IMR-90 (cell line): Measurements from ENCODE around the gene MAP3K8. TPM values are rescaled to one million over a fixed set of nuclear protein-coding genes. Genes with fewer than 3 reads are reported as not detected.

Source experiments
- ATAC-seq: fragments of 200-7000 bp; cut with Tn5 transposase; 2 replicates; pipeline ENCODE4 v1.9.1; 2020; ENCODE audit warnings: low read depth, mild to moderate bottlenecking, moderate library complexity
- BruUV-seq: library from RNA; stranded (reverse); fragments of 400-500 nt; replicated peaks from 2 replicates; lab custom pipeline; 2021; lab: Mats Ljungman, UMichigan
- CTCF ChIA-PET: fragments of 300-600 bp; formaldehyde crosslinking; extraction: SDS; loops from one replicate; lab custom pipeline; 2021; ENCODE audit warnings: antibody characterized with exemption; lab: Yijun Ruan, JAX
- POLR2A ChIA-PET: fragments of 300-600 bp; sonication (Branson Sonifier 250); formaldehyde crosslinking; loops from one replicate; lab custom pipeline; 2022; ENCODE audit warnings: antibody characterized with exemption; ENCODE audit not compliant: unreplicated experiment; lab: Charles Lee
- DNase-seq: peaks from one replicate; pipeline ENCODE4 v3.0.0; 2013
- H2AFZ ChIP-seq: replicated peaks from 2 replicates; pipeline ENCODE3; 2013; ENCODE audit warnings: low read length, mild to moderate bottlenecking; ENCODE audit not compliant: poor library complexity
- H2AK5ac ChIP-seq: 2 replicates; pipeline ENCODE4 v1.6.1; 2013; ENCODE audit warnings: low read depth, low read length, inconsistent platforms
- H2AK9ac ChIP-seq: replicated peaks from 2 replicates; pipeline ENCODE3; 2013; ENCODE audit warnings: mild to moderate bottlenecking, low read depth, low read length, moderate library complexity; ENCODE audit not compliant: poor library complexity
- H2BK120ac ChIP-seq: 2 replicates; pipeline ENCODE4 v1.6.1; 2013; ENCODE audit warnings: low read depth, low read length, inconsistent platforms
- H2BK15ac ChIP-seq: 3 replicates; pipeline ENCODE4 v1.6.1; 2013; ENCODE audit warnings: low read depth, low read length, inconsistent platforms
- H2BK20ac ChIP-seq: 2 replicates; pipeline ENCODE4 v1.6.1; 2013; ENCODE audit warnings: low read depth, mild to moderate bottlenecking, inconsistent platforms, low read length, moderate library complexity
- H2BK5ac ChIP-seq: 2 replicates; pipeline ENCODE4 v1.6.1; 2013; ENCODE audit warnings: mild to moderate bottlenecking, low read depth, low read length, inconsistent platforms; ENCODE audit not compliant: poor library complexity, severe bottlenecking
- H3K14ac ChIP-seq: replicated peaks from 2 replicates; pipeline ENCODE4 v1.6.1; 2013; ENCODE audit warnings: low read depth, low read length, inconsistent platforms
- H3K18ac ChIP-seq: 2 replicates; pipeline ENCODE4 v1.6.1; 2013; ENCODE audit warnings: low read depth, low read length, control low read depth
- H3K23ac ChIP-seq: 2 replicates; pipeline ENCODE4 v1.6.1; 2013; ENCODE audit warnings: low read depth, low read length, inconsistent platforms
- H3K27ac ChIP-seq: 2 replicates; pipeline ENCODE4 v1.5.1; 2013; ENCODE audit warnings: mild to moderate bottlenecking, control low read depth, low read length; ENCODE audit not compliant: insufficient read depth
- H3K27me3 ChIP-seq: 2 replicates; pipeline ENCODE4 v1.6.1; 2013; ENCODE audit warnings: low read length; ENCODE audit not compliant: control insufficient read depth, insufficient read depth
- H3K36me3 ChIP-seq: 2 replicates; pipeline ENCODE4 v1.6.1; 2013; ENCODE audit warnings: low read length, mixed read lengths; ENCODE audit not compliant: control insufficient read depth, insufficient read depth
- H3K4ac ChIP-seq: 2 replicates; pipeline ENCODE4 v1.6.1; 2013; ENCODE audit warnings: low read depth, low read length, inconsistent platforms
- H3K4me1 ChIP-seq: 2 replicates; pipeline ENCODE4 v1.6.1; 2013; ENCODE audit warnings: low read length, mixed read lengths; ENCODE audit not compliant: control insufficient read depth, insufficient read depth
- H3K4me2 ChIP-seq: 2 replicates; pipeline ENCODE4 v1.6.1; 2013; ENCODE audit warnings: low read depth, mild to moderate bottlenecking, control low read depth, low read length, moderate library complexity
- H3K4me3 ChIP-seq: 2 replicates; pipeline ENCODE4 v1.5.1; 2013; ENCODE audit warnings: low read depth, mild to moderate bottlenecking, control low read depth, low read length, moderate library complexity; ENCODE audit not compliant: insufficient read depth
- H3K56ac ChIP-seq: 2 replicates; pipeline ENCODE4 v1.6.1; 2013; ENCODE audit warnings: low read length, inconsistent platforms; ENCODE audit not compliant: insufficient read depth; ENCODE audit errors: extremely low read depth
- H3K79me1 ChIP-seq, 2 experiments: 2 replicates each; pipeline ENCODE4 v1.6.1; 2013; ENCODE audit warnings: low read length in 2 of 2, inconsistent platforms in 1 of 2, low read depth in 1 of 2
- H3K9ac ChIP-seq: 2 replicates; pipeline ENCODE4 v1.6.1; 2013; ENCODE audit warnings: low read depth, low read length, control low read depth
- H3K9me1 ChIP-seq: 2 replicates; pipeline ENCODE4 v1.6.1; 2013; ENCODE audit warnings: low read length, inconsistent platforms; ENCODE audit not compliant: insufficient read depth
- H3K9me3 ChIP-seq: 2 replicates; pipeline ENCODE4 v1.6.1; 2013; ENCODE audit warnings: low read length; ENCODE audit not compliant: control insufficient read depth, insufficient read depth
- H4K20me1 ChIP-seq: 2 replicates; pipeline ENCODE4 v1.6.1; 2013; ENCODE audit warnings: low read length, inconsistent platforms; ENCODE audit not compliant: insufficient read depth
- H4K5ac ChIP-seq: 2 replicates; pipeline ENCODE4 v1.6.1; 2013; ENCODE audit warnings: mild to moderate bottlenecking, low read depth, low read length, control low read depth
- H4K8ac ChIP-seq, 2 experiments: 2 replicates each; pipeline ENCODE4 v1.6.1; 2013; ENCODE audit warnings: low read depth in 2 of 2, low read length in 2 of 2, control low read depth in 1 of 2, inconsistent platforms in 1 of 2
- H4K91ac ChIP-seq: 2 replicates; pipeline ENCODE4 v1.6.1; 2013; ENCODE audit warnings: low read depth, low read length, inconsistent platforms; ENCODE audit not compliant: insufficient read depth
- RAD21 ChIP-seq: IDR thresholded peaks from 2 replicates; pipeline ENCODE4 v1.6.1; 2012; ENCODE audit warnings: low read length, improper control_type of control experiment
- WGBS, 2 experiments: methylation state at CpG; one replicate each; pipeline versions ENCODE4 v1.1.5 to v1.1.7; 2013; ENCODE audit warnings: missing lambda C conversion rate in 2 of 2; ENCODE audit not compliant: insufficient read length in 1 of 2; ENCODE audit errors: extremely low coverage in 2 of 2; 5-methylcytosine and 5-hydroxymethylcytosine counted together
- dilution Hi-C: fragments of 300-500 bp; cut with HindIII; formaldehyde crosslinking; loops from one replicate; pipeline ENCODE4 v1.14.3; 2018; ENCODE audit warnings: low sequenced_read_pairs; ENCODE audit not compliant: unreplicated experiment
- in situ Hi-C: fragments of 300-500 bp; cut with MboI; formaldehyde crosslinking; loops from 3 replicates; pipeline ENCODE4 v1.14.3; 2019; ENCODE audit warnings: low sequenced_read_pairs, inconsistent platforms, mixed read lengths
- intact Hi-C: fragments of 100-400 bp; cut with micrococcal nuclease; formaldehyde crosslinking; loops from 2 replicates; pipeline ENCODE4 v1.10.0; 2022
- polyA plus RNA-seq, 3 experiments: library from polyadenylated mRNA; depleted of rRNA; stranded (reverse); fragments of >200 nt; gene quantifications; 2 replicates each; pipeline ENCODE4 v1.2.3, GENCODE V29; 2012; ENCODE audit warnings: low replicate concordance in 1 of 3
- total RNA-seq: library from RNA; depleted of rRNA; stranded (reverse); fragments of >200 nt; gene quantifications from 2 replicates; pipeline ENCODE4 v1.2.3, GENCODE V29; 2012
- TF ChIP-seq, protein P1 (sequence below): fragments of 150-350 bp; IDR thresholded peaks from 2 replicates; pipeline ENCODE4 v1.6.1; 2016; ENCODE audit warnings: low read depth, mild to moderate bottlenecking, low read length, moderate library complexity, borderline replicate concordance

The MAP3K8 gene
- total and polyA plus RNA-seq, 2 of the 4 experiments (the other 2 are of a cell fraction): 1.8 to 2.6 TPM

DNA sequence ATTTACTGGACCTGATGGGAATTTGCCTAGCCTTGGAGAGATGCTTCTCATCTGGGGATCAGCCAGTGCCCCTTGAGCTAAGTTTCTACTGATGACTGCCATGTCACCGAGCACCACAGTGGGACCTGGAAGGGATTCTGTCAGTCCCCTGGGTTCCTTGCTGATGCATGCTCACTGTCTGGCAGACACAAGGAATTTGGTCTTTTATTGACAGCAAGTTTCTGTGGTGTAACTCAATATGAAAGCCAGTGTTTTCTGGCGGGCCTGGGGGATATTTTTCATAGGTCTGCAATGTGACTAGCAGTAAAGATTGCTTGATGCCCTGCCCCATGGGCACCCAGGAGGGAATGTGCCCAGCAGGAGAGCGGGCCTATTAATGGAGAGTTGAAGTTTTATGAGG lies 30.7 kb downstream of the MAP3K8 start:
- no TSS peak for BruUV-seq
- ChIA-PET POLR2A (interaction anchor here (0.5 kb wide), 1 partner anchor 46 kb away, joined by 3 read pairs; no protein-coding TSS in a partner anchor), CTCF (no interaction called here)
- dilution Hi-C loops: no loop called here
- Histone ChIP-seq H3K27ac (no peak overlapping the region), H3K18ac (no peak overlapping the region), H3K9me3 (no peaks in the 10 kb centered on the region), H4K20me1 (no peaks in the 10 kb centered on the region), H3K27me3 (peaks cover 5% of the 10 kb centered on the region), H3K4ac (no peak overlapping the region), H3K4me3 (no peak overlapping the region), H2AK5ac (no peak overlapping the region), H3K56ac (no peak overlapping the region), H4K91ac (no peak overlapping the region), H3K14ac (no peak overlapping the region), H3K23ac (no peak overlapping the region), H3K36me3 (peaks cover 16% of the 10 kb centered on the region), H2AFZ (no peak overlapping the region), H2AK9ac (no peak overlapping the region), H4K5ac (no peak overlapping the region), H4K8ac (no peak overlapping the region), H2BK5ac (no peak overlapping the region), H2BK120ac (no peak overlapping the region), H2BK15ac (no peak overlapping the region), H2BK20ac (no peak overlapping the region), H3K9ac (no peak overlapping the region), H3K4me1 (peaks cover 3% of the 10 kb centered on the region; the same call in 1 of the 2 replicates), H3K79me1 (no peaks in the 10 kb centered on the region), H3K4me2 (no peak overlapping the region), H3K9me1 (peaks cover 2% of the 10 kb centered on the region; the same call in 1 of the 2 replicates)
- intact Hi-C loops: no loop called here
- no peak for ATAC-seq
- TF ChIP-seq RAD21: no peak
- TF ChIP-seq, protein P1, sequence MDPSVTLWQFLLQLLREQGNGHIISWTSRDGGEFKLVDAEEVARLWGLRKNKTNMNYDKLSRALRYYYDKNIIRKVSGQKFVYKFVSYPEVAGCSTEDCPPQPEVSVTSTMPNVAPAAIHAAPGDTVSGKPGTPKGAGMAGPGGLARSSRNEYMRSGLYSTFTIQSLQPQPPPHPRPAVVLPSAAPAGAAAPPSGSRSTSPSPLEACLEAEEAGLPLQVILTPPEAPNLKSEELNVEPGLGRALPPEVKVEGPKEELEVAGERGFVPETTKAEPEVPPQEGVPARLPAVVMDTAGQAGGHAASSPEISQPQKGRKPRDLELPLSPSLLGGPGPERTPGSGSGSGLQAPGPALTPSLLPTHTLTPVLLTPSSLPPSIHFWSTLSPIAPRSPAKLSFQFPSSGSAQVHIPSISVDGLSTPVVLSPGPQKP: no peak
- no peak for DNase-seq
- in situ Hi-C loops: no loop called here
- no CpG with 5 or more reads among the region's 3 CpGs for WGBS, 2 experiments
